22Rv1 (cell line): ENCODE data around the gene IRF2BPL.

Experiments used
- H3K27ac ChIP-seq: fragments of 450-650 bp; 2 replicates; pipeline ENCODE4 v1.5.1; 2017
- ZFX ChIP-seq: fragments of 450-650 bp; IDR thresholded peaks from 2 replicates; pipeline ENCODE4 v1.6.1; 2017; ENCODE audit warnings: antibody characterized with exemption, borderline replicate concordance
- TF ChIP-seq, protein P1 (sequence below): fragments of 450-650 bp; IDR thresholded peaks from 2 replicates; pipeline ENCODE4 v1.5.1; 2017; ENCODE audit warnings: mild to moderate bottlenecking

Gene IRF2BPL

GRCh38 chr14:77002889-77003288 is 25.6 kb downstream of the IRF2BPL start:
- no peak overlapping the region for H3K27ac ChIP-seq
- TF ChIP-seq ZFX: no peak
- TF ChIP-seq, protein P1, sequence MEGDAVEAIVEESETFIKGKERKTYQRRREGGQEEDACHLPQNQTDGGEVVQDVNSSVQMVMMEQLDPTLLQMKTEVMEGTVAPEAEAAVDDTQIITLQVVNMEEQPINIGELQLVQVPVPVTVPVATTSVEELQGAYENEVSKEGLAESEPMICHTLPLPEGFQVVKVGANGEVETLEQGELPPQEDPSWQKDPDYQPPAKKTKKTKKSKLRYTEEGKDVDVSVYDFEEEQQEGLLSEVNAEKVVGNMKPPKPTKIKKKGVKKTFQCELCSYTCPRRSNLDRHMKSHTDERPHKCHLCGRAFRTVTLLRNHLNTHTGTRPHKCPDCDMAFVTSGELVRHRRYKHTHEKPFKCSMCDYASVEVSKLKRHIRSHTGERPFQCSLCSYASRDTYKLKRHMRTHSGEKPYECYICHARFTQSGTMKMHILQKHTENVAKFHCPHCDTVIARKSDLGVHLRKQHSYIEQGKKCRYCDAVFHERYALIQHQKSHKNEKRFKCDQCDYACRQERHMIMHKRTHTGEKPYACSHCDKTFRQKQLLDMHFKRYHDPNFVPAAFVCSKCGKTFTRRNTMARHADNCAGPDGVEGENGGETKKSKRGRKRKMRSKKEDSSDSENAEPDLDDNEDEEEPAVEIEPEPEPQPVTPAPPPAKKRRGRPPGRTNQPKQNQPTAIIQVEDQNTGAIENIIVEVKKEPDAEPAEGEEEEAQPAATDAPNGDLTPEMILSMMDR: no peak

- no peak overlapping the region for H3K27ac ChIP-seq
- TF ChIP-seq ZFX: no peak
Observed at GRCh38 chr14:77002335-77002734, 26.2 kb downstream of the IRF2BPL start.

DNA sequence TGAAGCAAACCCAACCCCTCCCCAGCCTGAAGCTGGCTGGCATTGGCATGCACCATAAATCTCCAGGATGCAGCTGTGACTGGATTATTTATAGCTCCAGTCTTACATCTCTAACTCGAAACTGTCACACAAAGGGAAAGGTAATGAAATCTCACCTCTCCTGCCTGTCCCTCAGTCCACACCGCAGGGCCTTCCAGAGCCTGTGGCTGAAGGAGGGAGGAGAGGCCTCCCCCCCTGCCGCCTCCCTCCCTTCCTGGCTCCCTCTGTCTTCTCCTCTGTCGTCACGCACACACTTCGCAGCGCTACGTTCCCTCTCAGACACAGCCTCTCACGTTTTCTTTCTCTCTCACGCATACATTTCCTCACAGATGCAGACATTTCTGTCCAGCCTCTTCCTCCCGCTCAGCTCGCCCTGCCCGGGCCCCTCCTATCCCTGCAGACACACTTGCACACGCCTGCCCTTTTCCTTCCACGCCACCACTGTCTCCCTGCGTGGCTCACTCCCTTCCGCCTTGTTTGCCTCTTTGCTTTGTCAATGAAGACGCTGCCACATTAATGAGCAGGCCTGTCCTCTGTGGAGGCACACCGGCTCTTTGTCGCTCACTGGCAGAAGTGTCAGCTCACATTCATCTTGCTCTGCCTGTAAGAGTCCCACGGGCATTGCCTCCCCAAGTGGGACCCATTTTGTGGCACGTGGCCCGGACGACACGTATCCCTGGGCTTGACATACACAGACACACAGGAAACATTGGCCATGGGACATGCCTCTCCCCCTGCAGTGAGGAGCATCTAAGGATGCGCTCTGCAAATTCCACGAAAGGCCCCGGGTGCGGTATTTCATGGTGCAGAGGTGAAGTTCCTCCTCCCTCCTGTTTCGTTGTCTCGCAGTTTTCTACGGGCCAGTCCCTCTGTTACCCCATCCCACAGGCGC is 27.9 kb downstream of the IRF2BPL start:
- TF ChIP-seq, protein P1: no peak
- no peak for TF ChIP-seq ZFX
- no peak overlapping the region for H3K27ac ChIP-seq

DNA sequence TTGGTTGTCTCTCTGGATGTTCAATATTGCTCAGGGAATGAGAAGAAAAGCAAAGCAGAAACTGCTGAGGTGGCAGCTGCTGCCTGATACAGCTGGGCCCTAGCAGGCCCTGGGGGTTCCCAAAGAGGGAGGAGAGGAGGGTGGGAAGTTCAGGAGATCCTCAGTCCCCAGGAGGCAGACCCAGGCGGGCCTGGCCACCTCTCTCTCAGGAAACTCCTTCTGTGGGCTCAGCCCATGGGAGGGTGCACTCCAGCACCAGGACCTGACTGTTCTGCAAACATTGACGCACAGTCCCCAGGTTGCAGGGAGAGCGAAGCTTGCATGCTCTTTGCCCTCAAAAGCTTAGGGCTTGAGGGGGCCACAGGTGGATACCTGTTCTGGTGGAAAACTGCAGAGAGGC is 29.6 kb downstream of the IRF2BPL start:
- H3K27ac ChIP-seq: no peak overlapping the region
- TF ChIP-seq, protein P1: no peak
- no peak for TF ChIP-seq ZFX

GRCh38 chr14:76997257-76997970 is 31.1 kb downstream of the IRF2BPL start:
- H3K27ac ChIP-seq: no peak overlapping the region
- TF ChIP-seq, protein P1: no peak
- no peak for TF ChIP-seq ZFX

DNA sequence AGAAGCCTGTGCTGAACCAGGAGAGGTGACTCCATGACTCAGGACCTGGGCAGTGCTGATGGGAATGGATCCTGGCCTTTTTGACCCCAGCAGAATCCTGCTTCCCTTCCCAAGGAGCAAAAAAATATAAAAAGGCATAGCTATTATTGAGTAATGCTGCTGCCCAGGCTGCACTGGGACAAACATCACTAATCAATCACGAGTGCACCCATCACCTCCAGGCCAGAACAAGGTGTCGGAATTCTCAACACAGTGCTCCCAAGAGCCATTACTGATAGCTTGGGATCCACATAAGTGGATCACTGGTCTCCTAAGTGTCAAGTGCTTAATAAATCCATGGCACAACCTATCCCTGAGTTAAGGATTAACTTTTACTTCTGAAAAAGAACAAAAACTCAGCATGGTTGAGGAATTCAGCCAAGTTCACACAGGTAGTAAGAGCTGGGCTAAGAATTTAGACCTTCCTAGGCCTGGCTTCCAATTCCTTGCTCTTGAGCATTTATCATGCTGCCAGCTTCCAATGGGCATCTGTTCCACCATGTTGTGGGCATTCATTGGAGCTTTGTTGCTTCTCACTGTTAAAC is 31.9 kb downstream of the IRF2BPL start:
- H3K27ac ChIP-seq: no peak overlapping the region
- TF ChIP-seq, protein P1: no peak
- no peak for TF ChIP-seq ZFX

DNA sequence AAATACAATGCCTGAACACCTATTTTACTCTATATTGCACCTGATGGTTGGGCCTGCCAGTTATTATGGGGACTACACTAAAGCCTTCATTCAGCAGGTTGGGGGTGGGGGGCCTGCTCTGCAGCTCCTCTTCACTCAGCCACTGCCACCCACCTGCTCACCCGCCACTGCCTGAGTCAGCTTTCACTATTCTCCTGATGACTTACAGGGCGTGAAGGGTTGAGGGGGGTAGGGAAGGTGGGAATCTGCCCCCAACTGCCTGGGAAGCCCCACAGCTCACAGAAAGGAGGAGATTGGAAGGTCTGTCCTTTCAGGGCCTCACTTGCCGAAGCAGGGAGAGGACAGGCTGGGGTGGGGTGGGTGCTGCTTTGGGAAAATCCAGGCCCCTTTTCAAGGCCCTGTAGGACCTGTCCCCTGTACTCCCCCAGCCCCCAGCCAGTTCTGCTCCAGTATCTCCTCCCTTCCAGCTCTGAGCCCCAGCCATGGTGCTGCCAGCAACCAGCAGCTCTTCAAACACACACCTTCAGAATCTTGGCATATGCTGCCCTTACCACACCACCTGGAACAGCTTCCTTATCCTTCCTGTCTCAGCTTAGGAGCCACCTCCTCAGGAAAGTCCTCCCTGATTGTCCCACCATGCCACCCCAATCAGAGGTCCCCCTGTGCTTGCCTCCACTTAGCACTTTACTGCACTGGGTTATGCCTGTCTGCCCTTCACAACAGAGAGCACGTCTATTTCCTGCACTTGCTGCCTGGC is 33.1 kb downstream of the IRF2BPL start:
- H3K27ac ChIP-seq: no peak overlapping the region
- TF ChIP-seq ZFX: no peak
- TF ChIP-seq, protein P1: no peak
